GM23248 (cell line): Measurements from ENCODE around the gene AGO3.

Source experiments
- EZH2 ChIP-seq: fragments of 200-600 bp; sonication (generic); IDR thresholded peaks from 2 replicates; pipeline ENCODE4 v1.6.1; 2018; ENCODE audit warnings: antibody characterized with exemption, mild to moderate bottlenecking; ENCODE audit not compliant: insufficient read depth, poor library complexity, severe bottlenecking
- EZH2phosphoT487 ChIP-seq: fragments of 200-600 bp; sonication (generic); IDR thresholded peaks from 2 replicates; pipeline ENCODE4 v1.6.1; 2018; ENCODE audit warnings: antibody characterized with exemption, moderate library complexity, mild to moderate bottlenecking, low read depth; ENCODE audit not compliant: insufficient read depth

DNA sequence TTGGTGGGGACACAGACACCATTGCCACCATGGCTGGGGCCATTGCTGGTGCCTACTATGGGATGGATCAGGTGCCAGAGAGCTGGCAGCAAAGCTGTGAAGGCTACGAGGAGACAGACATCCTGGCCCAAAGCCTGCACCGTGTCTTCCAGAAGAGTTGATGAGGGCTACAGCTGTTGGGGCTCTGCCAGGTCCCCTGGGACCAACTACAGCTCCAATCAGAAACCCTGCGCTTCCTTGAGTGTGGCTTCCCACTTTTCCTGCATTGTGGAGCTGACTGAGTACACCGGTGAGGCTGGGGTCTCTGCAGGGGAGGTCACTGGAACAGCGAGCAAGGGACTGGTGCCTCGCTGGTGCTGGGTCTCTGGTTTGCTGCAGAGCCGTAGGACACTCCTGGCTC, 162.3 kb downstream of the AGO3 start:
- no peak for TF ChIP-seq EZH2
- TF ChIP-seq EZH2phosphoT487: no peak
